NCI-H2107 treated with DMSO at 0.1 percent for 48 hours (cell line): ENCODE data around the gene DUOX1.
A peak's percentile ranks its signal among the peaks of the same experiment; 100 is the strongest.

Experiments used
- DNase-seq: peaks from one replicate; lab custom pipeline; 2025; ENCODE audit not compliant: unreplicated experiment; lab: John Stamatoyannopoulos, UW

DUOX1 gene

DNA sequence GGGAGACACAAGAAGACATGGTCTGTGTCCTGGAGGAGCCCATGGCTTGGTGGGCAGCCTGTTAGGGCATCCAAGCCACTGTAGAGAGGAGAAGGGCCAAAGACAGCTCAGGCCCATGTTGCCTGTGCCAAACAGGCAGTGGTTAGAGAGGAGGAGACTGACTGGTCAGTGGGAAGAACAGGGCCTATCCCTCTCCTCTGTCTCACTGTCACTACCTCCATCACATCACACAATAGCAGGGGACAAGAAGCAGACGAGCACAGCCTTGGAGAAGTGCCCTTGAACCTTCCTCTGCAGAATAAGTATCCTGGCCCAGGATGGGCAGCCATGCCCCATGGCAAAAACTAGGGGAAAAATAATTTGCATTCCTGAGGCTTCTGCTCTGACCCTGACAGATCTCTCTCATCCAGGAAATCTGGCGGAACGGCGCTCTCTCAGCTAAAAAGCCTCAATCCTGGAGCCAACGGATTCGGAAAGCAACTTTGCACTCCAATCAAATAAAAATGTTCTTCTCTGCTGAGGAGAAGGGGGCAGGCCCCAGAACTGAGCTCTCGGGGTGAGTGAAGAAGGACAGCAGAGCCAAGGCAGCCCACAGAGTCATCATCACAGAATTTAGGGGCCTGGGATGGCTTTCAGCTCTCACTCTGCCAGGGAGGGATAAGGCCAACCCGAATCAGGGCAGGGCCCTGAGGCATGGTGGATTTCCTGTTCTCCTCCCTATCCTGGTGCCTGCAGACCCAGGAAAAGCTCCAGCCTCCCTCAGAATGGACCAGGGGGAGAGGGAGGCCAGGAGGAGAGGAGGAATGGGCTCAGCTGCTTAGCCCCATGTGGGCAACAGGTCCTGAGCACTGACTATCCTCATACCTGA is 56.3 kb downstream of the DUOX1 start:
- DNase-seq = no peak

DNA sequence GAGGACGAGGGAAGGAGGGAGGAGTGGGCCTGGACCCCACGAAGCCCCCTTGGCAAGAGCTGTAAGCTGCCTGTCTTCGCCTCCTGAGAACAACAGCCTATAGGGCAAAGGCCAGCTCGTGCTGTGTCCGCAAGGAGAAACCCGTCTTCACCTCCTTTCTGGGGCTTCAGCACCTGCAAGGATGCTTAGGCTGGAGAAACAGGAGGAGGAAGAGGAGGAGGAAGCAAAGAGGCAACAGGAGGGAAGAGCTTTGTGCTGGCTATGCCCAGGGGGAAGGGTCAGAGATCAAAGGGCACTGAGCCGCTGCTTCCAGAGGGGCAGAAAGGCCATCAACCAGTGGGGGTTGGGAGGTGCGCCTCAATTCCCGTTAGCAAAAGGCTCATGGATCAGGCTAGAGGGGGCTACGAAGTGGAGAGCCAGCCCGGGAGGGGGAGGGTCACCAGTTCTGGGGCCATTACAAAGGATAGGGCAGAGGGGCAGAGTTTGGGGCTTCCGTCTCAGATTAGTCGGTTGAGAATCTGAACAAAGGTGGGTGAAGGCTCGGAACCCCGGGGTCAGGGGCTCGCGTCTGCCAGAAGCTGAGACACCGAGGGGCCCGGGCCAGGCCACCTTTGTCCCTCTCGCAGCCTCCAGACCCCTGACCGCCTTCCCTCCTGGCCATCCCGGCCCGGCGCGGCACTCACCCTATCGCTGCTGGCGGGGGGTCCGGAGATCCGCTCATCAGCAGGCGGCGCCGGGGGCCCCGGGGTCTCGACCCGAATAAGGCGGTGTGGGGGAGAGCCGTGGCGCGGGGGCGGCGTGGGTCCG is 57.2 kb downstream of the DUOX1 start:
- no peak for DNase-seq

DNA sequence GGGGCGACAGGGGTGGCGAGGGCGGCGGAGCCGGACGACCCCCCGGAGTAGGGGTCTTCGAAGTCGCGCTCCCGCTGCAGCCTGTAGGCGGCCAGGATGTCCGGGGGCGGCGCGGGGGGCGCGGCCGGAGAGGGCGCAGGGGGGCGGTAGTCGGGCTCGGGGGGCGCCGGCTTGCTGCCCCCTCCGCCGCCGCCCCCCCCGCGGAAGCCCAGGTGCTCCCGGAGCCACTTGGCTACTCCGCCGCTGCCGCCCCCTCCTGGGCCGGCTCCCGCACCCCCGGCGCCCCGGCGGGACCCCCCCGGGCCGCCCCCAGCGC is 57.7 kb downstream of the DUOX1 start:
- no peak for DNase-seq

DNA sequence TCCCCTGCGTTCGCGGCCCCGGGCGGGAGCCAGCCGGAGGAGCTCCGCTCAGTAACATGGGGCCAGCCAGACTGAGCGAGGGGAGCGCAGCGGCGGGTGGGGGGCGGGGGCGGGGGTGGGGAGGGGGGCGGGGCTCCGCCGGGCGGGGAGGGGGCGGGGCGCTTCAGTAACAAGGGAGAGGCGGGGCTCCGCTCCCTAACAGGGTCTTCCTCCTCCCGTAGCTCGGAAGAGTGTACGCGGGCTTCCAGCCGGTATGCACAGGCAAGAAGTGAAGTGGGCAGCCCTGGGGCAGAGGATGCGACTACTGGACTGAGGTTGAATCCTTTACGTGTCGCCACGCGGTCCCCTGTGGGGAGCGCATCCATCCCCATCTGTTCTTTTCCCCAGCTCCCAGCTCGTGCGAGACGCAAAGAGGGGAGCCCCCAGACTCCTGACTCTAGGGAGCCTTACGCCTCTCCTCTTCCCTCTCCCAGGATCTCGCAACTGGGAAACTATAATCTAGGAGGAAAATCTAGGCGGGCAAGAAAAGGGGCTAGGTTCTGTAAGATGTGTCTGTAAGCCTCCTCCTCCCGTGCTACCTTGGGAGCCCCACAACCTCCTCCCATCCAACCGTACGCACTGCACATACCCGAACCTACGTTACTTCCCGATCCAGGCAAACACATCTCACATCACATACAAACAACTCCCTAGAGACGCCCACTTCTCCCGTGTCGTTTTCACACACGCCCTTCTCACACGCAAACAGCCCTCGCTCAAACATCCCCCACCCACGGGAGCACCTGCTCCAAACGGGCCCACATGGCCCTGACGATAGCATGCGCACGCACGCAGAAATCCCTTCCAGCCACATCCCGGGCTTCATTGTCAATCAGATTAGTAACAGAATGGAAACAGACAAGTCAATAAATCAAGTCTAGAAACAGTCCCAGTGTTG is 58.4 kb downstream of the DUOX1 start, which contains the start of gene SHF:
Gene SHF (minus strand): TSS at position 73 of the 937 bp plus-strand sequence. CDS start 15 bp downstream, at position 58.
- DNase-seq = no peak

DNA sequence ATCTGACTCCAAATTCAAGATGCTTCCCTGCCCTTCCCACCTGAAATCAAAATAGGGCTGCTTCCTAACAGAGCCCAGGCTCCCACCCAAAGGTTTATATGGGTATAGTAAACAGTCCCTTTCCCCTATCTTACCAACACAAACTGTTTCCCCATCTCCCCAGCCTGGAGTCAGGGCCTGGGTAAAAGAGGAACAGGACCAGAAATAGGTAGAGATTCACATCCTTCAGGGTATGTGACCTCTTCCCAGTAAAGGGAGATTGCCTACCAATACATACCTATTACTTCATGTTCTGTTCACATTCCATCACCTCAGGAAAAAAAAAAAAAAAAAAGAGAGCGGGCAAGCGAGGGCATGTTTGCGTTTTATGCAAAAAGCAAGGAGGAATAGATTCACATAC is 67.7 kb downstream of the DUOX1 start:
- no peak for DNase-seq

DNA sequence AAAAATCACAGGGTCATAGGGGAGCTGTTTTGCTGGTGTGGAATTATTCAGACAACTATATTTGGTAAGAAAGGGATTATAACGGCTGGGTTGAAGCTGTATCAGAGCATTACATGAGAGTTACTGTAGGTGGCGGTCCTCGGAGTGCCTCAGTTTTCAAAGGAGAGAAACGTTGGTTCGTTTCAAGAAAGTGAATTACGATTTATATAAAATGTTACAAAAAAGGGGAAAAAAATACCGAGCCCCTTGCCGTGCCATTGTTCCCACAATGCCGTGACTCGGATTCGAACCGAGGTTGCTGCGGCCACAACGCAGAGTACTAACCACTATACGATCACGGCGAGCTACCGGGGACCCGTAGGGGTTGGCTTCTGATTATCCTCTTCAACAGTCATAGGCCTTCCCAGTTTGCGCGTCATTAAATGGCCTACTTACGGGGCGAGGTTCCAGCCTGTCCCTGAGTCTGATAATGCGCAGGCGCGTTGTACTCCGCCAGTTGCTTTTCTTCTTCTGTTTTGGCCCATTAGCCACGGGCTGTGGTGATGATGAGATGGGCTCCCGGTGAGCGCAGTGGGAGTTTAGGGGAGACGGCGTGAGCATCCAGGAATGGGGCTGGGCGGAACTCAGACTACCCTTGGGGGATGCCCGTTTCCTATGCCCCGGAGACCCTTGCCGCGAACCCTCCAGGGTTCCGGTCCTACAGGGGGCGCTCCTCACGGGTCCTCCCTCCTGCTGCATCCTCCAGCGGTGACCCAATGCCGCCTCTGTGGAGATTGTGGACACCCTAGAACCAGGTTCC is 68.7 kb downstream of the DUOX1 start:
- peak; percentile 89 for DNase-seq

DNA sequence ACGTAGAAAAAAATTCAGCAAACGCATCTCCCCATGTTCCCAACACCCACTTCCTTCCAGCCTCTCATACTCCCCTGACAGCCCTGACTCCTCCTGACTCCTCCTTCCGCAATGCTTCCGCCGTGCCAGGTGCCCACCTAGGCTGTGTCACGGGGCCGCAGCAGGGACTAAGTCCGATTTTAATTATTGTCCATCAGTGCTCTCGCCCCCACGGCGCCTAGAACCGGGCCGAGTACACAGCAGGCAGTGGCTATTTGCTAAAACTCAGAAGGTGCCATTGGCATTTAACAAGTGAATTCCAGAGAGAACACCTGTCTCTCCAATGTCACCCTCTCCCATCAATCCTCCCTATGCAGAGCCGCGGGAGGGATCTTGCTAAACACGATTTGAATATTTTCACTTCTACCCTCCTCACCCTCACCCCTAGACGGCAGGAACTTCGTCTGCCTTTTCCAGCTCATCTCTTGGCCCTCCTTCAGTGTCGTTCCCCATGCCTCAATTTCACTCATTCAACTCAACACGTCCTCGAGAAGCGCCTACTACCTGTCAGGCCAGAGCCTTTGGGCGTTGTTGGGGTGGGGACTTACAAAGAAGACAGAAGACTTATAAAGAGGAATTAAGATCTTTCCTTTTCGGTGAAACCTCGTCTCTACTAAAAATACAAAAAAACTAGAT is 69.5 kb downstream of the DUOX1 start:
- DNase-seq = peak; percentile 19

DNA sequence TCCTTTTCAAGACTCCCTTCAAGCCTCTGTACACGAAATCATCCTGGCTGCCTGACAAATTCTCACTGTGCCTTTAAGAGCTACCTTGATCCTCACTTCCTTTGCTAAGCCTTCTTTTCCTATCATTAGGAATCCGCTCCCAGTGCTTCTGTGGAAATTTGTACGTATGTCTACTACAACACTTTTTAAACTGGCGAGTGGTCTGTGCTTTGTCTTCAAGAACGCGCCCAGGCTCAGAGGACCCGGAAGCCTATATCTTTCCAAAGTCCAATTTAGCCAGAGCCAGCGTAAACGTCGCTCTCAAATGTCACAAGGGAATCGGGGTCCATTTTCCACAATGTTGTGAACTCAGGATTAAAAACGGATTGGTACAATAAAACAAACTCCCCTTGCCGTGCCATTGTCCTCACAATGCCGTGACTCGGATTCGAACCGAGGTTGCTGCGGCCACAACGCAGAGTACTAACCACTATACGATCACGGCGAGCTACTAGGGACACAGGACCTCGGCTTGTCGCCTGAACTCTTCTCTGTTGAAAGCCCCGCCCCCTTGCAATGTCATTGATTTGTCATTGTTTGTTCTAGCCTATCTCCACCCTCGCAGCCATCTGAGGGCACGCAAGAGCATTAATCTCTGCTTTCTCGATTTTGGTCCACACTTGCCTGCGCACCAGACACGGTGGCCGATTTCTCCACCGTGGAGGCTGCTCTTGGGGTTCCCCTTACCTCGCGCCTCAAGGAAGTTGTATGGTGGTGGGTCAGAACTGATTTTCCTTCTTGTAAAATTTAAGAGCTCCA is 70.4 kb downstream of the DUOX1 start:
- DNase-seq = peak; percentile 95

DNA sequence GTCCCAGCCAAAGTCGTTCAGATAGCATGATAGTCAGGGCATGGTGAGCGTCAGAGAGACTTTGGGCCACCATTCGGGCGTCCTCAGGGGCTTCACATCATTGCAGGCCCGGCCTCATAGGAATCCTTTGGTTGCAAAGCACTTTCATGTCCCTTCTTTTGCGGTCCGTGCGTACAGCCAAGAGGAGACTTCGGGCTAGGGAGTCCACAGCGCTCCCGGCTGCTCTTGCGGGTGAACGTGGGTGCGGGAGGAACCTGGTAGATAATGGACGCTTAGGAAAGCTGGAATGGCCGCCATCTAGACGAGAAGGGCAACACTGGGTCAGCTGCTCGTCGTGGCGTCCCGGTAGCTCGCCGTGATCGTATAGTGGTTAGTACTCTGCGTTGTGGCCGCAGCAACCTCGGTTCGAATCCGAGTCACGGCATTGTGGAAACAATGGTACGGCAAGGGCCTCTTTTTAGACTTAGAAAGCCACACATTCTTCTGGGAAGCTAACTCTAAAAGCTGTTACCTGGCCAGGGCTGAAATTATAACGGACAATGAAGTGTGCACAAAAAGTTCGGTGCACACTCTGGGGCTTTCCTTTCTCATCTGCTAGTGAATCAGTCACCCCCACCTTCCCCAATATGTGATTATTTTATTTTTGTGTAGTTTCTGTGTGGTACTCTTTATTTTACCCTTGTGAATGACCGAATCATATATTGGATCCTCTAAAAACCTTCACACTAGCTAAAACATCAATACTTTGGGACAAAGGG is 71.2 kb downstream of the DUOX1 start:
- DNase-seq = peak; percentile 55

DNA sequence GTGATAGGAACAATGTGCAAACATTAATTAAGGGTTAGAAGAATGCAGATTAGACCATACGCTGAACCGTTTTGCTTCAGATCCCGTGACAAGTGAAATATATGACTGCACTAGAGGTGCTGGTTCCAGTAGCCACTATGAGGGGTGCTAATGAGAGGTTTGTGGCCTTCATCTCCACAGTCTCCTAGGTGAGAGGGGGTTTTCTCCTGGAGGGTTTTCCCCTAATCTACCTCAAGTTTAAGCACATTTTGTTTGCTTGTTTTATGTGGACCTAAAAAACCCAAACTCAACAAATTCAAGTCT is 71.7 kb downstream of the DUOX1 start:
- DNase-seq = no peak

DNA sequence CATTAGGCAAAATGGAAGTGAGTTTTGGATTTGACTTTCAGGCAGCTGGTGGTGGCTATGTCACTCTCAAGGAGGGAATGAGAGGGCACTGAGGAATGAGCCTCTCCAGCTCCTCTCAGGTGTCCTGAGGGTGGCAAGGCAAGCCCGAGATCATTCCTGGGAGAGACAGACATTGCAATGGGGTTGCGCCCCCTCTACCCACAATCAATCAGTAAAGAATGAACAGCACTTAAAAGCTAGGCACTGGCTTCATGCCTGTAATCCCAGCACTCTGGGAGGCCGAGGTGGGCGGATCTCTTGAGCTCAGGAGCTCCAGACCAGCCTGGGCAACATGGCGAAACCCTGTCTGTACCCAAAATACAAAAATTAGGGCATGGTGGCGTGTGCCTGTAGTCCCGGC is 72.1 kb downstream of the DUOX1 start:
- no peak for DNase-seq

DNA sequence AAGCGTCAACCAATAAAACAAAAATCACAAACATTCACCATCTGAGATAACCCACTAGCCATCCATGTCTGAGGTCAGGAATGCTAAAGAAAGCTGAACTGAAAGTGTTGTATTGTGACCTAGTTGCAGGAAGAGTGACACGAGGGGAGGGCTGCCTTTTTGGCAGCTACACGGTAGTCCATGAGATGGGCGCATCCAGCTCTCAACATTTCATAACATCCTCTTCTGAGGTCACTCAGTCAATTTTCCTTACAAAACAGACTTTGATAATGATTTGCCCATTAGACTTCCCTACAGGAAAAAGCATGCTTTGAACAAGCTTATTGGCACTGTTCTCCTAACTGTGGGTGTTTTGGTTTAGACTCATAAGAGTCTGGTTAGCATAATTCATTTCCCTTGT is 73.4 kb downstream of the DUOX1 start:
- no peak for DNase-seq

DNA sequence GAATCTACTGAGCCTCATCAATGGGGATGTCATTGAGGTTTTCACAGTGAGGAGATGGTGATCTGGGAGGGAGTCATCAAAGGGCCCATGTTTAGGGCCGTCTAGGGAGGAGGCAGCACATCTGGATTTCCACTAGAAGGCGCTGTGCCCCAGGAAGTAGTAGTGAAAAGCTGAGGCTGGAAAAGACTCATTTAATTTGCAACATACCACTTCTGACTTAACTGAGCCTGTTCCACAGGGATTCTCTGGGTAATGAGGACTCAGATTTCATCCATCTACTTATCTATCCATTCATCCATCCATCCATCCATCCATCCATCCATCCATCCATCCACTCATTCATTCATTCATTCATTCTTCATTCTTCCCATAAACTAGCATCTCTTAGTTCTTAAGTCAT is 75.4 kb downstream of the DUOX1 start:
- DNase-seq = peak; percentile 46

DNA sequence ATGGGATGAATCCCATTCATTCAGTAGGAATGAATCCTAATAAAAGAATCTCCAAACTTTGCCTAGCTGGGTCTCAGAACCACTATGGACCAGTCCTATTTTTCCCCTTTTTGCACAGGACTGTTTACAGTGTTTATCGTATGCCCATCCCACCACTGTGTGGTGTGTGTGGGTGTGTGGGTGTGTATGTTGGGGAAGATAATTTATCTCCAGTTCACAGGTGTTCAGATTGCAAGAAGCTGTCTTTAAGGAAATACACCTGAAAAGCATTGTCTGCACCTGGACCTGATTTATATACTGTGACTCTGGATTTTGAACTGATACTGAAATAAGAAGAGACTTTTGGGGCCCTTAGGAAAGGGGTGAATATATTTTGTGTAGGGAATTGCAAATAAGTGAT is 82.7 kb downstream of the DUOX1 start:
- DNase-seq = no peak
